Keratinocyte (primary cell): ENCODE data around the gene TEKT5. TPM values are rescaled to one million over a fixed set of nuclear protein-coding genes. Genes with fewer than 3 reads are reported as not detected.

Experiments
- DNase-seq: peaks from one replicate; pipeline ENCODE4 v3.0.0-alpha.2; 2011; ENCODE audit warnings: low read depth, missing footprints, low spot score
- FAIRE-seq: peaks from 2 replicates; lab custom pipeline; 2011; peaks lifted over from hg19 to GRCh38; lab: Jason Lieb, UNC
- H2AFZ ChIP-seq: 2 replicates; pipeline ENCODE4 v1.6.0; 2012; ENCODE audit warnings: low read length, control low read depth, inconsistent platforms; ENCODE audit not compliant: control insufficient read depth
- H3K27ac ChIP-seq: 2 replicates; pipeline ENCODE4 v1.5.1; 2011; ENCODE audit warnings: low read length; ENCODE audit not compliant: control insufficient read depth, insufficient read depth
- H3K27me3 ChIP-seq: 3 replicates; pipeline ENCODE4 v1.6.0; 2011; ENCODE audit warnings: low read length; ENCODE audit not compliant: control insufficient read depth, insufficient read depth; ENCODE audit errors: extremely low read depth
- H3K36me3 ChIP-seq, 2 experiments: 2 replicates in 1 of 2; 3 replicates in 1 of 2; pipeline ENCODE4 v1.5.1; 2011; ENCODE audit warnings: low read length in 2 of 2, mild to moderate bottlenecking in 1 of 2; ENCODE audit not compliant: control insufficient read depth in 2 of 2, insufficient read depth in 2 of 2; ENCODE audit errors: extremely low read depth in 1 of 2
- H3K4me1 ChIP-seq: 3 replicates; pipeline ENCODE4 v1.5.1; 2011; ENCODE audit warnings: low read length; ENCODE audit not compliant: control insufficient read depth, insufficient read depth; ENCODE audit errors: extremely low read depth
- H3K4me2 ChIP-seq: 3 replicates; pipeline ENCODE4 v1.6.0; 2011; ENCODE audit warnings: low read depth, low read length; ENCODE audit not compliant: control insufficient read depth, insufficient read depth; ENCODE audit errors: extremely low read depth
- H3K4me3 ChIP-seq, 3 experiments: fragments of 200-600 bp in 1 of 3; sonication (generic) in 1 of 3; 2 replicates in 2 of 3; 3 replicates in 1 of 3; pipeline ENCODE4 v1.5.1; 2011 to 2016; ENCODE audit warnings: low read length in 3 of 3, mild to moderate bottlenecking in 3 of 3, control low read depth in 2 of 3, inconsistent platforms in 1 of 3, low read depth in 1 of 3, mixed read lengths in 1 of 3, mixed run types in 1 of 3, moderate library complexity in 1 of 3; ENCODE audit not compliant: control insufficient read depth in 2 of 3, insufficient read depth in 2 of 3; ENCODE audit errors: extremely low read depth in 1 of 3
- H3K79me2 ChIP-seq: 2 replicates; pipeline ENCODE4 v1.6.0; 2012; ENCODE audit warnings: low read length; ENCODE audit not compliant: control insufficient read depth, insufficient read depth
- H3K9ac ChIP-seq: 3 replicates; pipeline ENCODE4 v1.6.0; 2011; ENCODE audit warnings: low read length; ENCODE audit not compliant: control insufficient read depth, insufficient read depth; ENCODE audit errors: extremely low read depth
- H3K9me1 ChIP-seq: 3 replicates; pipeline ENCODE4 v1.6.0; 2011; ENCODE audit warnings: low read length; ENCODE audit not compliant: control insufficient read depth, insufficient read depth; ENCODE audit errors: extremely low read depth
- H3K9me3 ChIP-seq: 2 replicates; pipeline ENCODE4 v1.5.1; 2012; ENCODE audit warnings: low read depth, low read length; ENCODE audit not compliant: control insufficient read depth
- H4K20me1 ChIP-seq: 3 replicates; pipeline ENCODE4 v1.6.0; 2011; ENCODE audit warnings: low read length; ENCODE audit not compliant: control insufficient read depth, insufficient read depth; ENCODE audit errors: extremely low read depth
- CTCF ChIP-seq, 3 experiments: IDR thresholded peaks in 1 of 3; conservative IDR thresholded peaks in 1 of 3; optimal IDR thresholded peaks in 1 of 3; 2 replicates in 2 of 3; 3 replicates in 1 of 3; pipeline versions ENCODE3 to v1.5.1; 2011; ENCODE audit warnings: low read length in 3 of 3, mild to moderate bottlenecking in 3 of 3, moderate library complexity in 2 of 3, control low read depth in 1 of 3, inconsistent platforms in 1 of 3; ENCODE audit not compliant: insufficient read depth in 2 of 3; ENCODE audit errors: extremely low read depth in 1 of 3
- EZH2 ChIP-seq: IDR thresholded peaks from one replicate; pipeline ENCODE4 v1.6.1; 2012; ENCODE audit warnings: inconsistent platforms, mild to moderate bottlenecking, low read length, moderate library complexity
- dilution Hi-C: fragments of 300-500 bp; cut with MboI; formaldehyde crosslinking; loops from one replicate; pipeline ENCODE4 v1.7.0; 2020; ENCODE audit warnings: low sequenced_read_pairs; ENCODE audit not compliant: extremely low pct_ligation_motif_present
- polyA plus RNA-seq, 5 experiments: library from polyadenylated mRNA; depleted of rRNA in 3 of 5; stranded (reverse) in 3 of 5; stranded (forward) in 1 of 5; unstranded in 1 of 5; fragments of >200 nt; gene quantifications; 1 replicate in 1 of 5; 2 replicates in 3 of 5; 3 replicates in 1 of 5; pipeline versions ENCODE4 v1.2.1 to v1.2.3, GENCODE V29; 2011 to 2012; ENCODE audit warnings: missing spikeins in 2 of 5, low read depth in 1 of 5, low replicate concordance in 1 of 5

Gene TEKT5
- polyA plus RNA-seq, 1 donor (not counting 4 experiments of a cell fraction or from before 2014, with no cell fraction given): not detected

DNA sequence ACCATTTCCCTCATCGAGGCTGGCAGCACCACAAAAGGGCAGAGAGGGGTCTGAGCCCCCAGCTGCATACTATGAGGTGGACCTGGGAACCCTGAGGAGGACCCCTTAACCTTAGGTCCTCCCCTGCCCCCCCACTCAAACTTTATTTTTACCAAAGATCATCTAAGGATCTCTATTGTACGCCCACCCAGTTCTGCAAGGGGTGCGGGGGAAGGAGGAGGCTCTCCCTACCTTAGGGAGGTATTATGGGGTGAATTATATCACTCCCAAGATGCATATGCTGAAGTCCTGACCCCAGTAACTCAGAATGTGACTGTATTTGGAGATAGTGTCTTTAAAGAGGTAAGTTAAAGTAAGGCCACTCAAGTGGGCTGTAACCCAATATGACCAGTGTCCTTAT lies 87.6 kb downstream of the TEKT5 start:
- H3K9me1 ChIP-seq: no peaks in the 10 kb centered on the region
- no peaks in the 10 kb centered on the region for H3K9me3 ChIP-seq
- peaks cover 4% of the 10 kb centered on the region for H3K27me3 ChIP-seq
- H3K4me1 ChIP-seq: peaks cover 7% of the 10 kb centered on the region
- no peak for TF ChIP-seq EZH2
- TF ChIP-seq CTCF (optimal IDR thresholded peaks at IDR 0.05 in 1 of 3, IDR thresholded peaks at IDR 0.05 in 1 of 3, conservative IDR thresholded peaks at IDR 0.05 in 1 of 3; ENCODE audit: extremely low read depth in 1 of 3, insufficient read depth in 2 of 3, low read length in 3 of 3): no peak
- no peak overlapping the region for H3K4me2 ChIP-seq
- DNase-seq (no peak), FAIRE-seq (no peak)
- H2AFZ ChIP-seq: no peak overlapping the region
- dilution Hi-C loops: no loop called here
- no peak overlapping the region for H3K27ac ChIP-seq
- no peak overlapping the region for H3K4me3 ChIP-seq
- no peaks in the 10 kb centered on the region for H3K79me2 ChIP-seq
- H3K9ac ChIP-seq: no peak overlapping the region
- no peaks in the 10 kb centered on the region for H4K20me1 ChIP-seq
- no peaks in the 10 kb centered on the region for H3K36me3 ChIP-seq

DNA sequence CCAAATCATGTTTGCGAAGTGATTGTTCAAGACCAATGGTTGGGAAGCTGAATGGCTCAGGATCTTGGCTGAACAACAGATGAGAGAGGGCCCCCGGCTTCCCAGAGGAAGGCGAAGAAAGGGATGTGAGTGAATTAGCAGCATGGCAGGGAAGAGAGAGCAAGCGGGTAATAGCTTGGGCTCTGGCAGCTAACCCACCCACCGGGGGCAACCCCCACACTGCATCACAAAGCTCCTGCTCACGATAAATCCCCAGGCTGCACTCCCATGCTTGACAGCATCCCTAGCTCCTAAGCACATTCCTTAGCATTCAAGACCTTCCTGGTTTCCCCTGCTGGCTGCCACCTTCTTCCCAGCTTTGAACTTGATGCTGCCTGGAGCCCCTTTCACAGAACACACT lies 88.1 kb downstream of the TEKT5 start:
- H3K4me1 ChIP-seq: peaks cover 7% of the 10 kb centered on the region
- H2AFZ ChIP-seq: no peak overlapping the region
- DNase-seq (no peak), FAIRE-seq (no peak)
- no peaks in the 10 kb centered on the region for H3K9me3 ChIP-seq
- no peak overlapping the region for H3K4me3 ChIP-seq
- TF ChIP-seq CTCF (optimal IDR thresholded peaks at IDR 0.05 in 1 of 3, IDR thresholded peaks at IDR 0.05 in 1 of 3, conservative IDR thresholded peaks at IDR 0.05 in 1 of 3; ENCODE audit: extremely low read depth in 1 of 3, insufficient read depth in 2 of 3, low read length in 3 of 3) (no peak), EZH2 (no peak)
- no peaks in the 10 kb centered on the region for H3K9me1 ChIP-seq
- dilution Hi-C loops: no loop called here
- H3K79me2 ChIP-seq: no peaks in the 10 kb centered on the region
- no peak overlapping the region for H3K9ac ChIP-seq
- H3K27me3 ChIP-seq: peaks cover 4% of the 10 kb centered on the region
- no peaks in the 10 kb centered on the region for H4K20me1 ChIP-seq
- no peaks in the 10 kb centered on the region for H3K36me3 ChIP-seq
- H3K27ac ChIP-seq: no peak overlapping the region
- H3K4me2 ChIP-seq: no peak overlapping the region
